ENCODE measurements around the gene SYNGAP1.

SYNGAP1 gene

DNA sequence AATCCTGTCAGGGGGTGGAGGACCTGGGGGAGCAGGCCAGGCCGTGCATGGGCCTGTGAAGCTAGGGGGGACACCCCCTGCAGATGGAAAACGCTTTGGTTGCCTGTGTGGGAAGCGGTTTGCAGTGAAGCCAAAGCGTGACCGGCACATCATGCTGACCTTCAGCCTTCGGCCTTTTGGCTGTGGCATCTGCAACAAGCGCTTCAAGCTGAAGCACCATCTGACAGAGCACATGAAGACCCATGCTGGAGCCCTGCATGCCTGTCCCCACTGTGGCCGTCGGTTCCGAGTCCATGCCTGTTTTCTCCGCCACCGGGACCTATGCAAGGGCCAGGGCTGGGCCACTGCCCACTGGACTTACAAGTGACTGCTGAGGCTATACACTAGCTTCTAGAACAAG lies 36.3 kb downstream of the SYNGAP1 start:
- DNase-seq (ENCODE audit: low read depth) = no peak
- H3K4me3 ChIP-seq (ENCODE audit: low read depth, low read length) = no peak overlapping the region
- no peak for TF ChIP-seq CTCF (IDR thresholded peaks at IDR 0.05; ENCODE audit: insufficient read depth, low read depth, low read length, missing control alignments)

- TF ChIP-seq CTCF (IDR thresholded peaks at IDR 0.05; ENCODE audit: insufficient read depth, low read depth, low read length, missing control alignments) = no peak
- H3K4me3 ChIP-seq (ENCODE audit: low read depth, low read length) = no peak overlapping the region
- DNase-seq (ENCODE audit: low read depth) = no peak
These were observed 38.8 kb downstream of the SYNGAP1 start for GRCh38 chr6:33458676-33459075.

- no peak overlapping the region for H3K4me3 ChIP-seq (ENCODE audit: low read depth, low read length)
- DNase-seq (ENCODE audit: low read depth) = no peak
- no peak for TF ChIP-seq CTCF (IDR thresholded peaks at IDR 0.05; ENCODE audit: insufficient read depth, low read depth, low read length, missing control alignments)
These were observed 39.4 kb downstream of the SYNGAP1 start for GRCh38 chr6:33459226-33459625.

- TF ChIP-seq CTCF (IDR thresholded peaks at IDR 0.05; ENCODE audit: insufficient read depth, low read depth, low read length, missing control alignments) = no peak
- DNase-seq (ENCODE audit: low read depth) = no peak
- no peak overlapping the region for H3K4me3 ChIP-seq (ENCODE audit: low read depth, low read length)
These were observed 46.3 kb downstream of the SYNGAP1 start for GRCh38 chr6:33466075-33466735.

GRCh38 chr6:33467091-33467490 lies 47.2 kb downstream of the SYNGAP1 start:
- no peak for DNase-seq (ENCODE audit: low read depth)
- TF ChIP-seq CTCF (IDR thresholded peaks at IDR 0.05; ENCODE audit: insufficient read depth, low read depth, low read length, missing control alignments) = no peak
- no peak overlapping the region for H3K4me3 ChIP-seq (ENCODE audit: low read depth, low read length)

GRCh38 chr6:33469661-33470060 lies 49.8 kb downstream of the SYNGAP1 start:
- no peak for DNase-seq (ENCODE audit: low read depth)
- no peak overlapping the region for H3K4me3 ChIP-seq (ENCODE audit: low read depth, low read length)
- no peak for TF ChIP-seq CTCF (IDR thresholded peaks at IDR 0.05; ENCODE audit: insufficient read depth, low read depth, low read length, missing control alignments)

GRCh38 chr6:33477864-33478263 lies 58.0 kb downstream of the SYNGAP1 start:
- H3K4me3 ChIP-seq (ENCODE audit: low read depth, low read length) = no peak overlapping the region
- no peak for TF ChIP-seq CTCF (IDR thresholded peaks at IDR 0.05; ENCODE audit: insufficient read depth, low read depth, low read length, missing control alignments)
- no peak for DNase-seq (ENCODE audit: low read depth)
